ENCODE measurements around the gene ADGRF3. TPM values are rescaled to one million over a fixed set of nuclear protein-coding genes. Genes with fewer than 3 reads are reported as not detected.
"Not testable (repeated sequence)": the region's sequence is repeated elsewhere in the genome, so short reads cannot be mapped to it uniquely, and the experiment has no call there.

ADGRF3 gene
- total RNA-seq, 1 donor from 2014 or later = 0.35 TPM

DNA sequence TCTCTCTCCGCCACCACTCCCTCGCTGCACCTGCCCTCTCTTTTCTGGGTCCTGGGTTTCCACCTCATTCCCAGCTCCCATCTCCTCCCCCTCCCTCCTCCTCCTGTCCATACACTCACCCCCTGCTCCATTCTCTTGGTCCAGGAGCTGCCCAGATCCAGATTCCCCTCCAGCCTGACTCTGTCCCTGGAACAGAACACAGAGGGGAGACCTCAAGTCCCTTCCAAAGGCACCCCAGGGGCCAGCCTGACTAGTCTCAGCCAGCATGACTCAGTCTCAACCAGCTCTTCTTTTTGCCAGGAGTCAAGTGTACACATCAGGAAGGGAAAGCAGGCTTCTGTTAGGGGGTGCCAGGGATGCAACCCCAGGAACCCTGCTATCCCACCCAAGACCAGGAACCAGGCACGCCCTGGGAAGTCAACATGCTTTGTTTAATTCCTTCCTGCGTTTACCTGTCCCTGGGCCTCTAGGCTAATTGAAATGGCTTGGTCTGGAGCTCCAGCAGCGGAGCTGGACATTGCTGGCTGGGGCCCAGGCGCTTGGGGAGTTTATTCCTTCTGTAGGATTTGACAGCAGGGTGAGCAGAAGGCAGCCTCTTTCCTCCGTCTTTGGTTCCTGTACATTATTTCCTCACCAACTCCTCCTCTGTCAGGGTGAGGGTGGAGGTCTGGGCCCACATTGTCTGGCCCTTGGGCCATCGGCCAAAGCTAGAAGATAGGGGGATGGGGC is 29.0 kb downstream of the ADGRF3 start:
- no peak for DNase-seq (ENCODE audit: low spot score)

DNA sequence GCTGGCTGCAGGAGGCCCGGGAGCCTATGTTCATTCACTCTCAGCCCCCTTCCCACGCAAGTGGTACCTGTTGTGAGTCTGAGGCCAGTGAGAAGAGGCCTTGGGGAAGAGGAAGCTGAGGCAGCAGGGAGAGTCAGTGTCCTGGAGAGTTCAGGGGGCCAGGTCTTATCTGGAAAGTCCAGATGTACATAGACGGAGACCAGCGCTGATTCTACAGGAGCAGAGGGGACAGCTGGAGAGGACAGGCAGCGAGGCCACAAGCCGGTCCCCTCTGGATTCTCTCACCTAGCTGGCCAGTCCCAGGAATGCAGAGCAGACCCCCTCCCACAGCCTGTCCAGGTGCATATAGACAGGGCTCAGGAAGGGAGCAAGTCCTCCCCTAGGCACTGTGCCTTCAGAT is 29.7 kb downstream of the ADGRF3 start:
- DNase-seq (ENCODE audit: low spot score) = no peak

DNA sequence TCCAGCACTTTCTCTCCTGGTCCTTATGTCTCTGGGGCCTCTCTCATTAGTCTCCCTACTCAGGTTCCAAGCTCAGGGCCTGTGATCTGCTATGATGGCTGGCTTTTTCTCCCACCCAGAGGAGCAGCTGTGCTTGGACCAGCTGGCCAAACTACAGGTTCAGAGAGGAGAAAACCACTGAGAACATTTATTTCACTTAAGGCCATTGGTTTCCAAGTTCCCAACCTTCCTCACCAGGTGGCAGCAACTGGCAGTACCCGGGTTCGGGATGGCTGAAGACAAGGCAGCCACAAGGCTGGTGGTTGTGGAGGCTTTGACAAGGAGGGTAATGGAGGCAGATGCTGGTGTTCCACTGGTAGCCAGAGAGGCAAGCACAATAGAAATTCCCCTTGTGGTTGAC is 30.5 kb downstream of the ADGRF3 start:
- DNase-seq (ENCODE audit: low spot score) = no peak

DNA sequence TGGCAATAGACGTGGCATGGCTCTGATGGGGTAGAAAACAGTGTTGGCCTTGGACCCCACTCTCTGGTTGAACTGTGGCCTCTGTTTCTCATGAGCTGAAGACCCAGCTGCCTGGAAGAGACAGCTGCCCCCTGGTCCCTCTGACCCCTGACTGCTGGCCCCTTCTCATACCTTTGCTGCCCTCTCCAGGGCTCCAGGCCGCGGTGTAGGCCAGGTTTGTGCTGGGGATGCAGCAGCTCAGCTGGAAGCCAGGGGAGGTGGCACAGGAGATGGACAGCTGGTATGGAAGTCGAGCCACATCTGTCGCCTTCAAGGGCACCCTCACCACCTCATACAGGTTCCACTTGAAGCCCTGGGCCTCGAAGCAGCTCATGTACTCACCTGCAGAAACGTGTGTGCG is 32.3 kb downstream of the ADGRF3 start:
- no peak for DNase-seq (ENCODE audit: low spot score)

DNA sequence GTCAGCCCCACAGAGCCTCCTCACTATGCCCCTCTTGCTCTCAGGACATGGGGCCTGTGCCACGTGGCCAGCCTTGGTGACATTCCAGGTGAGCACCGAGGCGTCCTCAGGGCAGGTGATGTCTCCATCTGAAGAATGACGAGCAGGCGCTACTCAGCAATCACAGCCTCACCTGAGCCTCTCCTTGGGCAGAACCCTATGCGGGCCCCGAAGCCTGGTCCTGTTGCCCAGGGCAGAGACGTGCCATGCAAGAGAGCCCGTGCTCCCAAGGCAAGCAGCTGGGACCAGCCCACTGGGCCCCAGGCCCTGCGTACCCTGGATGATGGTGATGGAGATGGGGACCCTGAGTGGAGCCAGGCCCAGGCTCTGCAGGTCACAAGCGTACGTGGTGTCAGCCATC is 33.1 kb downstream of the ADGRF3 start:
- DNase-seq (ENCODE audit: low spot score) = no peak

DNA sequence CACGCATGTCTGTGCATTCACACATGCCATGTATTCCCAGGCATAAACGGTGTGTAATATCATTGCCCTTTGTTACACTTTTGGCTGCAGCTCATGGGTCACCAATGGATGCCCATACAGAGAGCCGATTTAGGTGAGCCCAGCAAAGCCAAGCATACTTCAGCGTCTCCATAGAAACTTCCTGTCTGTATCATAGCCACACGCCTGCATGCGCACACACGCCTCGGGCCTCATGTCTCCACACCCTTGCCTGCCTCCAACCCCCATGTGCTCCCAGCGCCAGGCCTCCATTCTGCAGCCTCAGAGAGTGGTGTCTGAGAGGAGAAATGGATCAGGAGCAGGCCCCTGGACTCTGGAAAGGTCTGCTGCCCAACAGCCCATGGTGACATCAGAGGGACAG is 34.1 kb downstream of the ADGRF3 start:
- DNase-seq (ENCODE audit: low spot score) = no peak

DNA sequence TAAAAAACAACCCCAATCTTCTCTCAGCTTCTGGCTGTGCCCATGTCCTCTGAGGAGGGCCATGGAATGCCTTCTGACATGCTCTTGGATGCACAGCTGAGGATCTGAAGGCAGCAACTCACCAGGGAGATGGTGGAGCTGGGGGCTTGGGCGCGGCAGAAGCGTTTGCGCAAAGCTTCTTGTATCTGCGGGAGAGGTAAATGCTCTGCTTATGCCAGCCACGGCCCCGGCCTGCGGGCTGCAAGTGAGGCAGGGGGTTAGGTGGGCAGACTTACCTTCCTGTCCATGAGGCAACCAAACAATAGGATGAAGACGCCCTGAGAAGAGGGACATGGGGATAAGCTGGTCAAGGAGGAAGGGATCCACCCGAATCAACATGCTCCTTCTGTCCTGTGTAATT is 36.7 kb downstream of the ADGRF3 start:
- no peak for DNase-seq (ENCODE audit: low spot score)

DNA sequence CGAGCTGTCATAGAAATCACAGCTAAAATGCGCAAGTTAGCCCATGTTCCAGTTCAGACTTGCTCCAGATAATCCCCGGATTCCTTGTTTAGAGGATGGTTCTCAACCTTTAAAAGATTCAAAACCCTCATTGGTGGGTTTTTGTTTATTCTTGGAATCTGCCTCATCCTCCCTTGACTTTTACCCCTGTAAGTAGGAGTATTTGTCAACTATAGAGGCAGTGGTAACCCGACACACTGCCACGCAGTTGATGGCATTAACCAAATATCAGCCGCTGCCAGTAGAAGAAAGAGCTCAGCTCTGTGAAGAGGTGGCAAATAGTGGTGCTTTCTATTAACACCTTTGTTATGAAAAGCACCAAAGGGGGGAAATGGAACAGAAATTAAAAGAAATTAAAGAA is 41.0 kb downstream of the ADGRF3 start:
- DNase-seq (ENCODE audit: low spot score) = no peak

DNA sequence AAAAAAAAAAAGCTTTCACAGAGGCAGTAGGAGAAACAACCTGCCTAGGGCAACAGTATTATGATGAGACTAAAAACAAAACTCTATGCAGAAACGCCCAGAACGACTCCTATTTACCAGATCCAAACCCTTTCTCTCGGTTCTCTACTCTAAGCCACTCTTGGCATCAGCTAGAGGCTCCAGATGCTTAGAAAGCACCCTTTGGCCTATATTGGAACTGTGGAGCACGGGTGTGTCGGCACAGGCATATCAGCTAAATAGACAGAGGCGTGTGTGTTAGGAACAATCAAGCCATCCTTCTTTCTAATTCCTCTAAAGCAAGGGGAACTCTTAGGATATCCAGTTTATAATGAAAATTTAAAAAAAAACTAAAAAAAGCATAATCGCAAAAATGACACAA is 41.5 kb downstream of the ADGRF3 start:
- DNase-seq (ENCODE audit: low spot score) = not testable (repeated sequence)

DNA sequence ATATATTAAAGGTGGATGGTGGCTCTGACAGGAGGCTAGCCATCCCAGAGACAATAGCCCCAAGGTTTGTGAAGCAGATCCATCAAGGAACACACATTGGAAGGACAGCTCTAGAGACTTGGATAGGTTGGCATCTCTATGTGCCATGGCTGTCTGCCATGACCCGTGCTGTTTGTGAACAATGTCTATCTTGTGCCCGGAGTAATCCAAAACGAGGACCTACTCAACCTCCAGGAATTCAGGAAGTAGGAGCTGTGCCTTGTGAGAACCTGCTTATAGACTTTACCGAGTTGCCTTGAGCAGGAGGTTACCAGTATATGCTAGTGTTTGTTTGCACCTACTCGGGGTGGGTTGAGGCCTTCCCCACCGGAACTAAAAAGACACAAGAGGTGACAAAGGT is 43.7 kb downstream of the ADGRF3 start:
- no peak for DNase-seq (ENCODE audit: low spot score)

DNA sequence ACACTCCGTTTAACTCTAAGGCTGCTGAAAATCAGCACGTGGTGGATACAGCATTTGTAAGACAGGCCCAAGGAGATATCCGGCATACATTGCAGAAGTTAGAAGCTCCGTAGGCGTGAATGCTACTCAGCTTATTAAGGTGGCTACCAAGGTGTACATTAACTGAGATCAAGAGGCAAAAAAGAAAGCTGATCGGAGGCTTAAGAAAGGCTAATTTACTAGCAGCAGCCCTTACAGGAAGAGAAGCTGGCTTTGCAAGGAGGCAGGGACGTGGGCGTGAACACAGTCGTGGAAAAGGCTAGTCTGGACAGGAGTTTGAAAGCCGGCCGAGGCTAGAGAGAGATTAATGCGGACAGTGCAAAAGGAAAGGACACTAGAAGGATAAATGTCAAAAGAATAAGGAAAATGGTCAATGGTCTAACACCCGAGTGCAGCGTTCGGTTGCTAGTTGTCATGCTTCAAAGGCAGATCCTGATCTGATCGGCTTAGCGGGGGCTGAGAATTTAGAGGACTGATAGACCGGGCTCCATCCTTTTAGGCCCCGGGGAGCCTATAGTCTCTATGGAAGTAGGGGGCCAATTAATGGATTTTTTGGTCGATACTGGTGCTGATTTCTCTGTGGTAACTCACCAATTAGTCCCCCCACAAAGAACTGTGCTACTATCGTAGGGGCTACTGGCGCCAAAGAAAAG is 46.2 kb downstream of the ADGRF3 start:
- no peak for DNase-seq (ENCODE audit: low spot score)

DNA sequence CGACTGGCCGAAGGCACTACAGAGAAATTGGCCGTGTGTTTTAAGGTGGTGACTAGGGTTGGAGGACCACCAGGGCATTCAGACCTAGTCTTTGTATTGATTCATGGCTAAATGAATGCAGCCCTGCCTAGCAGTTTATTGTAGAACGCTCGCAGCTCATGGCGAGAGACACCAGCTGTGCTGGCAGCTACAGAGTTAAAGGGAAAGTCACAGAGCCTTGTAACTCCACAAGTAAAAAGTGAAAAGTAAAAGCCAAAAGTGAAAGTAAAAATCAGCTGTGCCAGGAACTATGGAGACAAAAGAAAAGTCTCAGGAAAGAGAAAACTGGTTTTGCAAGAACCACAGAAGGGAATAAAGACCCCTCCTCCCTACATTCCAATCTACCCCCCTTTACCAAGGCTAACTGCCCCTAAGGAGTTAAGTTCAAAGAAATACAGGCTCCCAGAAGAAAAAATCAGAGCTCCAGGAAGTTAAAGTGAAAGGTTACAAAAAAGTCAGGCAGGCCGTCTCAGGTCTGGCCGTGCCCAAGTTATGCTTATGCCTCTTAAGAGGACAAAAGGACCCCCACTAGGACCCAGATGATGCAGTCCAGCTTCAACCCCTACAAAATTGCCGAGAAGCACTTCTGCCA is 47.0 kb downstream of the ADGRF3 start:
- DNase-seq (ENCODE audit: low spot score) = no peak

DNA sequence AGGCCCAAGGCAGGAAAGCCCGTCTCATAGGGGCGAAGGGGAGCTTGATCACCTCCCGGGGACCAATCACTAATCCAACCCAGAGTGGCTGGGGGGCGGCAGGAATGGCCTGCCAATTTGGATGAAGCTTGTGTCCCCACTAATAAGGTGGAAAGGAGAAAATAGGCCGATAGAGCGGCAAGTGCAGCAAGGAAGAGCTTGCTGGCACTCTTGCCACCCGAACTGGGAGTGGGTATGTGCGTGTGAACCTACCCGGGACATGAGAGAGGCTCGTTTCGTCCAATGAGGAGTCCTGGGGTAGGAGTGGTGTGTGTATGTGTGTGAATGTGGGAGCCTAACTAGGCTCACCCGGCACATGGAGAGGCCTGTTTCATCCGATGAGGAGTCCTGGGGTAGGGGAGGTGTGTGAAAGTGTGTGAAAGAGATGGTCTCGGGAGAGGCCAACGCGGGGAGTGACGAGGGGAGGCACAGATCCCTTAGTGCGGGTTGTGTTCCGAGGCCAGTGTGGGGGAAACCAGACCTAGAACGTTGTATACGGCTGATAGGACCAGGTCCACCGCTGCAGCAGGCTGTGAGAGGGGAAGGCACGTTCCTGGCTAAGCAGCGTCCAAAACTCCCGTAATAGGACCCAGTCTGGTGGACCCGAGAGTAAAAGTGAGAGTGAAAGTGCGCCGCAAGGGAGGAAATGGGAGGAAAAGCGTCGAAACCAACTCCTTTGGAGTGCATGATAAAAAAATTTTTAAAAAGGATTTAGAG is 47.8 kb downstream of the ADGRF3 start:
- peak; percentile 38 for DNase-seq (ENCODE audit: low spot score)

DNA sequence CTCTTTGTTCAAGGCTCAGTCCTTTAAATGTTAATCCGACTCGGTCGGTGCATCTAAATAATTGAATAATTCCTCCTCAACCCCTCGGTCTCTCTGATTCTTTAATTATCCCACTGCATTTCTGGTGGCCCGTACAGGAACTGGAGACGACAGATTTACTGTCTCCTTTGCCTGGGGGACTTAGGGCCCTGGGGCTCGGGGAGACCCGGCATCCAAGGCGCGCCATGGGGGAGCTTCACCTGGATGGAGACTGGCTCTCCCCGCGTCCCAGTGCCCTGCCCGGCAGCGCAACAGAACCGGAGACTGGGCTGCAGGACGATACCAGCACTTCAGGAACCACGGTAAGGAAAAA is 48.3 kb downstream of the ADGRF3 start:
- no peak for DNase-seq (ENCODE audit: low spot score)

DNA sequence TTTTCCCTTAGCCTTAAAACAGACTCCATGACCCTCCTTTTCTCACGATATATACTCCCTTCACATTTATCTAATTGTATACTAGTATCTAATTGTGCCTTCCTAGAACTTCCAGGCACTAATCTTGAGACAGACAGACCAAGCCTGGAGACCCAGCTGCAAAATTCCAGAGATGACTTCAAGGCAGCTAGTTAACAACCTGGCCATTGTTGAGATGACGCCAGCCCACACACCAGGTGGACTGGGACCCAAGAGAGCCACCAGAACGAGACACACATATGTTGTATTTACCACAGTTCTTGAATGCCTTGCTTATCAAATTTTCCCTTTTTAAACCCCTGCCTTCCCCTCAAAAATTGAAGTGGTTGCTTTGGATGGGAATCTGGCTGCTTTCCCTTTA is 49.5 kb downstream of the ADGRF3 start:
- DNase-seq (ENCODE audit: low spot score) = no peak

DNA sequence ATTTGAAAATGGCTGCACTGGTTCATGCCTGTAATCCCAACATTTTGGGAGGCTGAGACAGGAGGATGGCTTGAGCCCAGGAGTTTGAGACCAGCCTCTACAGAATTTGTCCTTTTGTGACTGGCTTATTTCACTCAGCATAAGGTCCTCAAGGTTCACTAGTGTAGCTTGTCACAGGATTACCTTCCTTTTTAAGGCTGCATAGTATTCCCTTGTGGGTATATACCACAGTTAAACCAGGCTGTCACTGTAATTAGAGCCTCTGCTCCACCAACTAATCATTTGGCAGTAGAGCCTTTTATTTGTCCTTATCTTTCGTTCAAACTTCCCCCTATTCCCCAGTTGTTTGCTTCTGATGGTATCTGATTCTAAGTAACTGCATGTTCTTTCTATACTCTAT is 51.1 kb downstream of the ADGRF3 start:
- DNase-seq (ENCODE audit: low spot score) = no peak

DNA sequence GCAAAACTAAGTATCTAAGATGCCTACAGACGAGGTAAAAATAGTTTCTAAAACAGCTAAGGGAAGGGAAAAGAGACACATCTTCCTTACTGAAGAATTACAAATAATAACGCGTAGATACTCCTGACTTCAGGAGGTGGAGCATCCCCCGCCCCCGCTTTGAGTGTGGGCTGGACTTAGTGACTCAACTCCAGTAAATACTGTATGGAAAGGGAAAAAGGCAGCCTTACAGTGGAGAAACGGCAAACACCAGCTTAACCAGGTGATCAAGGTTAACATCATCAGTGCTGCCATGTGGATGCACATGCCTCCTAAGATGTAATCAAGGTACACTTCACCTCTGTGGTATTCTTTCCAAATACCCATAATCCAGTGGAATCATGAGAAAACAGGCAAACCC is 53.9 kb downstream of the ADGRF3 start:
- DNase-seq (ENCODE audit: low spot score) = no peak

DNA sequence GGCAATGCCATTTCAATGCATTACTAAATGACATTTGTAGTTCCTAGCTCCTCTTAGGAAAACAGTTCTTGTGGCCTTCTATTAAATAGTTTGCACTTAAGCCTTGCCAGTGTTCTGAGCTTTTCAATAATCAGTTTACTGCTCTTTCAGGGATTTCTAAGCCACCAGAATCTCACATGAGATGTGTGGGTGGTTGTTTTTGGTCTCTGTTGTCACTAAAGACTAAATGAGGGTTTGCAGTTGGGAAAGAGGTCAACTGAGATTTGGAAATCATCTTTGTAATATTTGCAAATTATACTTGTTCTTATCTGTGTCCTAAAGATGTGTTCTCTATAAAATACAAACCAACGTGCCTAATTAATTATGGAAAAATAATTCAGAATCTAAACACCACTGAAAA is 56.6 kb downstream of the ADGRF3 start:
- no peak for DNase-seq (ENCODE audit: low spot score)

DNA sequence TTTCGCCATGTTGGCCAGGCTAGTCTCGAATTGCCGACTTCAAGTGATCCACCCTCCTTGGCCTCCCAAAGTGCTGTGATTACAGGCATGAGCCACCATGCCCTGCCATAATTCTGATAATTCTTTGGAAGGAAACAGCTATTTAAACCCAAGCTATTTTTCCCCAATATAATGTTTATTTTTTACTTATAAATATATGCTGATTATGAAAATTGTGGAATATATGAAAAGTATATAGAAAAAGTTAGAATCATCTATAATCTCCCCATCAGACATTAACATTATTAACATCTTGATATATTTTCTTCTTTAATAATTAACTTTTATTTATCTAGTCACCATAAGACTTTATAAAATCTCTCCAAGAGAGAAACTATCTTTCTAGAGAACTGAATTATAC is 60.7 kb downstream of the ADGRF3 start:
- no peak for DNase-seq (ENCODE audit: low spot score)

DNA sequence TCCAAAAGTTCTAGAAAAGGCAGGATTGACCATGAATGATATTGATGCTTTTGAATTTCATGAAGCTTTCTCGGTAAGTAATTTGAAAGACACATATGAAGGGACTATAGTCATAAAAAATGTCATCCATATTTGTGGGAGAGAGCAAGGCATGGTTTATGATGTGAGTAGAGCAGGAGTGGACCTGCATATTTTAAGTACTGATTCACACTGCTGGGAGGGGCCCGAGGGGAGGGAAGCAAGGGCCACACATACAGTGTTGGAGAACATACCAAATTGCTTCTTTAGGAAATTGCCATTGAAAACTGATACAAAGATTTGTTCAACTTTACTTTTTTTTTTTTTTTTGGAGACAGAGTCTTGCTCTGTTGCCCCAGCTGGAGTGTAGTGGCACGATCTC is 62.5 kb downstream of the ADGRF3 start:
- DNase-seq (ENCODE audit: low spot score) = no peak

DNA sequence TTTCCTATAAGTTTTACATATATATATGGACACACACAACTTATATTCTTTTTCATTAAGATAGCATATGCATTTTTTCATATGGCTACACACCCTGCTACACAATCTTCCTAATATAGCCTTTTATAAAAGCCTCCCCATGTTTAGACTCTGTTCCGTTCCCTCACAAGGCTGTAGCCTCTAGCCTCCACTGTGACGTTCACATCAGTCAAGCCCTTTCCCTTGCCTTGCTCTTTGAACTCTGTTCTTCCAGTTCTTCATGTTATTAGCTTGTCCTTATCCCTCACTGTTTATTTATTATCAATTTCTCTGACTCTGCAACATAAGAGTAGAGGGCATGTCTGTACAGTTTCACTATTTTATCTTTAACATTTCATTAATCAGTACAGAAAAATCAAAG is 63.0 kb downstream of the ADGRF3 start:
- DNase-seq (ENCODE audit: low spot score) = no peak

DNA sequence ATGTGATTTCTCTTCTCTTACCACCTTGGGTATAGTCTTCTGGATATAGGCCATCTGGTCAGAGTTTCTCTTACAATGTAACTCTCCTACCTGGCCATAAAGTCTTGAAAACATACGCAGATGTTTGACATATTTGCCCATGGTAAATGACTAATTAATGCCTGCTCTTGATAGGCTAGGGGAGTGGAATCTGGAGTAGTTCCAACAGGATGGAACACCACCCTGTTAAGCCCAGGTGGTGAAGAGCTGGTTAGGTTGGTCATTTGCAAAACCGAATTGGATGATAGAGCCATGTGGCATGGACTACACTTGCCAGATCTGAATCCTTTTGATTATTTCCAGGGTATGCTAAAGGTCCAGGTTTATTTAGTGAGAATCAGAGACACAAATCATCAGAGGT is 65.4 kb downstream of the ADGRF3 start:
- no peak for DNase-seq (ENCODE audit: low spot score)

DNA sequence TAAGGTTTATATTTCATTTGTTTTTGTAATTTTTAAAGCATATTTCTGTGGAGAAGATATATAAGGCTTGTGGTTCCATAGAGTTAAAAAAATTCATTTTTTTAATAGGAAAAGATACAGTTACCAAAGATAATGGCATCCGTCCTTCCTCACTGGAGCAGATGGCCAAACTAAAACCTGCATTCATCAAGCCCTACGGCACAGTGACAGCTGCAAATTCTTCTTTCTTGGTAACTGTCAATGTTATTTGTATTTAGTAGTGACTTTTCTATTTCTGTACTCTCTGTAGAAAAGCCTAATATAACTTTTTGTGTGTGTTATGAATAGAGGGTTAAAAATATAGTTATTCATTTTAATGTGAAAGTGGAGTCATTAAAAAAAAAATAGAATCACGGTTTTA is 66.7 kb downstream of the ADGRF3 start:
- no peak for DNase-seq (ENCODE audit: low spot score)
